Subcutaneous abdominal adipose tissue (tissue), 5 donors: ENCODE data around the gene SLC9A3.

Experiments used
- H3K27ac ChIP-seq: one replicate; pipeline ENCODE4 v1.7.0; 2013; ENCODE audit warnings: low read depth, mild to moderate bottlenecking, inconsistent platforms, low read length, moderate library complexity
- H3K27me3 ChIP-seq, 5 donors: one replicate each; pipeline ENCODE4 v1.7.0; 2013; ENCODE audit warnings: low read length in 5 of 5, inconsistent platforms in 1 of 5; ENCODE audit not compliant: control insufficient read depth in 5 of 5, insufficient read depth in 4 of 5
- H3K36me3 ChIP-seq, 5 donors: one replicate each; pipeline ENCODE4 v1.7.0; 2013; ENCODE audit warnings: low read length in 5 of 5; ENCODE audit not compliant: control insufficient read depth in 5 of 5, insufficient read depth in 5 of 5
- H3K4me1 ChIP-seq, 5 donors: one replicate each; pipeline ENCODE4 v1.7.0; 2013; ENCODE audit warnings: low read length in 5 of 5, mild to moderate bottlenecking in 3 of 5, moderate library complexity in 1 of 5; ENCODE audit not compliant: control insufficient read depth in 5 of 5, insufficient read depth in 5 of 5
- H3K4me3 ChIP-seq, 5 donors: one replicate each; pipeline ENCODE4 v1.7.0; 2013; ENCODE audit warnings: low read length in 5 of 5, low read depth in 1 of 5
- H3K9ac ChIP-seq, 5 donors: one replicate each; pipeline ENCODE4 v1.7.0; 2013; ENCODE audit warnings: low read length in 5 of 5, mild to moderate bottlenecking in 4 of 5, moderate library complexity in 3 of 5
- H3K9me3 ChIP-seq, 5 donors: one replicate each; pipeline ENCODE4 v1.7.0; 2013; ENCODE audit warnings: low read length in 5 of 5; ENCODE audit not compliant: control insufficient read depth in 5 of 5
- donor health status: healthy.
- donor health status: healthy.
- donor health status: healthy.
- donor health status: healthy.
- donor health status: healthy.

The SLC9A3 gene

DNA sequence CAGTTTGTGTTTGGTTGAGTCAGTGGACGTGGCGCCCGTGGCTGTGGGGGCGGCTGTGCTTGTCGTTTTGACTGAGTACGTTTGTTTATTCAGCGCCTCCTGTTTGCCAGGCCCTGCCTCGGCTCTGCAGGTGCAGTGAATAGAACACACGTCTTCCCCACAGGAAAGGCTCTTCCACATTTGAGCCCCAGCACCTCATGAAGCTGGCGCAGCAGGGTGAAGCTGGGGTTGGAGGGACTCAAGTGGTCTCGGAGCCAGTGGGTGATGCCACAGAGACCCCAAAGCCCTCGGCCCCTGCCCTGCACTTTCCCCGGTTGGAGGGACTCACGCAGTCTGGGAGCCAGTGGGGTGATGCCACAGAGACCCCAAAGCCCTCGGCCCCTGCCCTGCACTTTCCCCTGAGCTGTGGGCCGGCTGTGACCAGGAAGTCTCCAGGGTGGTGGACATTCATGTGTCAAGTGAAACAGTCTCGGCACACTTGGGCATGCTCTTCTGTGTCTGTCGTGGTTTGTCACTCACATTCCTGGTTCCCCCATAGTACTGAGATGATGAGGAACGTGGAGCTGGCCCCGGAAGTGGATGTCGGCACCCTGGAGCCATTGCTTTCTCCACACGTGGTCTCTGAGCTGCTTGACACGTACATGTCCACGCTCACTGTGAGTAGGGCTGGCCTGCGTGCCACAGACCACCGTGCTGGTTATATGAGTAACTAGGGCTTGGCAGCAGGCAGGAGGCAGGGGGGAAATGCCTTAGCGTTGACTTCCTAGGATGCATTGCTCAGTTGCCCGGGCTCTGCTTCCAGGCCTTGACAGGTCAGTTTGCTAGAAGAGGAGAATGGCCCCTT lies 67.7 kb downstream of the SLC9A3 start:
- no peaks in the 10 kb centered on the region for H3K4me1 ChIP-seq
- peaks cover 6 to 9% (median 8%) of the 10 kb centered on the region in 5 donors for H3K9me3 ChIP-seq
- no peaks in the 10 kb centered on the region for H3K27me3 ChIP-seq
- H3K36me3 ChIP-seq: peaks cover 16 to 87% (median 78%) of the 10 kb centered on the region in 5 donors
- H3K9ac ChIP-seq: no peak overlapping the region
- H3K27ac ChIP-seq: no peak overlapping the region
- no peak overlapping the region for H3K4me3 ChIP-seq

- Histone ChIP-seq H3K4me3 (no peak overlapping the region), H3K36me3 (peaks cover 23 to 87% (median 80%) of the 10 kb centered on the region in 5 donors), H3K4me1 (no peaks in the 10 kb centered on the region), H3K27ac (no peak overlapping the region), H3K9ac (no peak overlapping the region), H3K9me3 (peaks cover 6 to 11% (median 10%) of the 10 kb centered on the region in 5 donors), H3K27me3 (no peaks in the 10 kb centered on the region)
Observed at GRCh38 chr5:455806-456205, 68.4 kb downstream of the SLC9A3 start.

DNA sequence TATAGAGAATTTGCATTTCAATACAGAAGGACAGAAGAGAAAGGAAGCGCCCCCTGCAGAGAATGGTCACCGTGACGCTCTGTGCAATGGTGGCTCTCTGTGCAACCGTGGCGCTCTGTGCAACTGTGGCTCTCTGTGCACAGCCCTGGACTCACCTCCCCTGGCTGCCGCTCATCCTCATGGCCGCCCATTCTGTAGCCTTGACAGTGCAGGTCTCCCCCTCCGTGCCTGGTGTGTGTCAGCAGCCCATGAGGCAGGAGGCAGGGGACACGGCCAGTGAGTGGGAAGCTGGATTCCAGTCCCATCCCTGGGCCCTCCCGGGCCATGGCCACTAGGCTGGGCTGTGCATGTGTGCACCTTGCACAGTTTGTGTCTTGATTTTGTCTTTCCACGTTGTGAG lies 69.3 kb downstream of the SLC9A3 start:
- Histone ChIP-seq H3K36me3 (peaks cover 30 to 82% (median 76%) of the 10 kb centered on the region in 5 donors), H3K4me1 (no peaks in the 10 kb centered on the region), H3K9ac (no peak overlapping the region), H3K27ac (no peak overlapping the region), H3K4me3 (no peak overlapping the region), H3K9me3 (peaks cover 6 to 11% (median 10%) of the 10 kb centered on the region in 5 donors), H3K27me3 (no peaks in the 10 kb centered on the region)

- Histone ChIP-seq H3K9ac (no peak overlapping the region), H3K27me3 (no peaks in the 10 kb centered on the region), H3K9me3 (peaks cover 6 to 11% (median 10%) of the 10 kb centered on the region in 5 donors), H3K4me3 (no peak overlapping the region), H3K36me3 (peaks cover 30 to 82% (median 77%) of the 10 kb centered on the region in 5 donors), H3K27ac (no peak overlapping the region), H3K4me1 (no peaks in the 10 kb centered on the region)
Observed at GRCh38 chr5:453725-454481, 70.3 kb downstream of the SLC9A3 start.

DNA sequence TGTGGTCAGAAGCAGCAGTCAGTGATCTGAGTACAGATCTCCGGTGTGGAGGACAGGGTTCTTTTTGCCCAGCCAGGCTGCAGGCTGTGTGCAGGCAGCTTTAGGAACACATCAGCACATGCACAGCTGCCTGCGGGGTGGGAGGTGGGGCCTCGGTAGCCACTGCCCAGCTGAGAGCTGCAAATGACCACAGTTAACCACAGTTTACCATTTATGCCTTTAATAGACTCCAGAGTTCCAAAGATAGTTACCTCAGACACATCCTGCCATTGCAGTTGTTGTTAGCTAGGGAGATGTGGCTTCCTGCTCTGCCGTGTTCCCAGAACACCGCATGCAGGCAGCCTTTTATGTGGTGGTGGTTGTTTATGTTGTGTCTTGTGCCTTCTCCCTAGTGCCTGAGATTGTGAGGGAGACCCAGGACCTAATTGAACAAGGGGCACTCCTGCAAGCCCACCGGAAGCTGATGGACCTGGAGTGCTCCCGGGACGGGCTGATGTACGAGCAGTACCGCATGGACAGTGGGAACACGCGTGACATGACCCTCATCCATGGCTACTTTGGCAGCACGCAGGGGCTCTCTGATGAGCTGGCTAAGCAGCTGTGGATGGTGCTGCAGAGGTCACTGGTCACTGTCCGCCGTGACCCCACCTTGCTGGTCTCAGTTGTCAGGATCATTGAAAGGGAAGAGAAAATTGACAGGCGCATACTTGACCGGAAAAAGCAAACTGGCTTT lies 71.1 kb downstream of the SLC9A3 start:
- Histone ChIP-seq H3K4me1 (peaks cover 0 to 7% (median 6%) of the 10 kb centered on the region in 5 donors), H3K27me3 (no peaks in the 10 kb centered on the region), H3K9me3 (peaks cover 6 to 11% (median 10%) of the 10 kb centered on the region in 5 donors), H3K4me3 (no peak overlapping the region), H3K9ac (no peak overlapping the region), H3K27ac (no peak overlapping the region), H3K36me3 (peaks cover 29 to 82% (median 77%) of the 10 kb centered on the region in 5 donors)

DNA sequence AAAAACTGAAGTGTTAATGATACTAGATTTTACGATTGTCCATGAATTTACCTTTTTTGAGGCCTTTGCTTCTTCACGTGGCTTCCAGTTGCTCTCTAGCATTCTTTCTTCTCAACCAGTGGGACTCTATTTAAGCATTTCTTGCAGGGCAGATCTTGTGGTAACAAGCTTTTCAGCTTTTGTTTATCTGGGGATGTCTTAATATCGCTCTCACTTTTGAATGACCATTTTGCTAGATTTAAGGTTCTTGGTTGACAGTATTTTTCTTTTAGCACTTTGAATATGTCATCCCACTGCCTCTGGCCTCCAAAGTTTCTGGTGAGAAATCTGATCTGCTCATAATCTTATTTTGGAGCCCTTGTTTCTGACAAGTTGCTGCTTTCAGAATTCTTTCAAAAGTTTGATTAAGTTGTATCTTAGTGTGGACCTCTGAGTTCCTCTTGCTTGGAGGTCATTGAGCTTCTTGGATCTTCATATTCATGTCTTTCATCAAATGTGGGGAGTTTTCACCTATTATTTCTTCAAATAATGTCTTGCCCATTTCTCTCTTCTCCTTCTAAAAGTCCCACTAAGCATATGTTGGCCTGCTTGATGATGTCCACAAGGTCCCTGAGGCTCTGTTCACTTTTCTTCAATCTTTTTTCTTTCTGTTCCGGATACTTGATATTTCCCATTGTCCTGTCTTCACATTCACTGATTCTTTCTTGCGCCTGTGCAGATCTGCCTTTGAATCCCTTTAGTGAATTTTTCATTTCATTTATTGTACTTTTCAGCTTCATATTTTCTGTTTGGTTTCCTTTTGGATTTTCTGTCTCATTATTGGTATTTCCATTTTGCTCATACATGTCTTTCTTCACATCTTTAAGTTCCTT lies 72.4 kb downstream of the SLC9A3 start:
- H3K9ac ChIP-seq: no peak overlapping the region
- H3K27ac ChIP-seq: no peak overlapping the region
- H3K36me3 ChIP-seq: peaks cover 27 to 82% (median 77%) of the 10 kb centered on the region in 5 donors
- no peaks in the 10 kb centered on the region for H3K27me3 ChIP-seq
- H3K4me3 ChIP-seq: no peak overlapping the region
- H3K9me3 ChIP-seq: peaks cover 6 to 11% (median 10%) of the 10 kb centered on the region in 5 donors
- H3K4me1 ChIP-seq: peaks cover 0 to 14% (median 12%) of the 10 kb centered on the region in 5 donors

- Histone ChIP-seq H3K27ac (no peak overlapping the region), H3K9me3 (peaks cover 6 to 11% (median 10%) of the 10 kb centered on the region in 5 donors), H3K4me3 (no peak overlapping the region), H3K36me3 (peaks cover 27 to 68% (median 67%) of the 10 kb centered on the region in 5 donors), H3K4me1 (peaks cover 3 to 18% (median 15%) of the 10 kb centered on the region in 5 donors), H3K27me3 (no peaks in the 10 kb centered on the region), H3K9ac (no peak overlapping the region)
Observed at GRCh38 chr5:449151-449550, 75.1 kb downstream of the SLC9A3 start.

GRCh38 chr5:448766-449090 lies 75.5 kb downstream of the SLC9A3 start:
- Histone ChIP-seq H3K36me3 (peaks cover 27 to 64% (median 63%) of the 10 kb centered on the region in 5 donors), H3K27ac (no peak overlapping the region), H3K4me1 (peaks cover 3 to 22% (median 19%) of the 10 kb centered on the region in 5 donors)

More at GRCh38 chr5:448766-449090, 75.5 kb downstream of the SLC9A3 start:
- Histone ChIP-seq H3K9ac (no peak overlapping the region), H3K4me3 (no peak overlapping the region), H3K27me3 (no peaks in the 10 kb centered on the region), H3K9me3 (peaks cover 6 to 11% (median 10%) of the 10 kb centered on the region in 5 donors)
